ENCODE data around the gene SF3B1. TPM values are rescaled to one million over a fixed set of nuclear protein-coding genes. Genes with fewer than 3 reads are reported as not detected.

Gene SF3B1
- total and polyA plus RNA-seq, 2 of the 13 experiments (the other 11 are each of a cell fraction or from before 2014, with no cell fraction given): 387 to 750 TPM

DNA sequence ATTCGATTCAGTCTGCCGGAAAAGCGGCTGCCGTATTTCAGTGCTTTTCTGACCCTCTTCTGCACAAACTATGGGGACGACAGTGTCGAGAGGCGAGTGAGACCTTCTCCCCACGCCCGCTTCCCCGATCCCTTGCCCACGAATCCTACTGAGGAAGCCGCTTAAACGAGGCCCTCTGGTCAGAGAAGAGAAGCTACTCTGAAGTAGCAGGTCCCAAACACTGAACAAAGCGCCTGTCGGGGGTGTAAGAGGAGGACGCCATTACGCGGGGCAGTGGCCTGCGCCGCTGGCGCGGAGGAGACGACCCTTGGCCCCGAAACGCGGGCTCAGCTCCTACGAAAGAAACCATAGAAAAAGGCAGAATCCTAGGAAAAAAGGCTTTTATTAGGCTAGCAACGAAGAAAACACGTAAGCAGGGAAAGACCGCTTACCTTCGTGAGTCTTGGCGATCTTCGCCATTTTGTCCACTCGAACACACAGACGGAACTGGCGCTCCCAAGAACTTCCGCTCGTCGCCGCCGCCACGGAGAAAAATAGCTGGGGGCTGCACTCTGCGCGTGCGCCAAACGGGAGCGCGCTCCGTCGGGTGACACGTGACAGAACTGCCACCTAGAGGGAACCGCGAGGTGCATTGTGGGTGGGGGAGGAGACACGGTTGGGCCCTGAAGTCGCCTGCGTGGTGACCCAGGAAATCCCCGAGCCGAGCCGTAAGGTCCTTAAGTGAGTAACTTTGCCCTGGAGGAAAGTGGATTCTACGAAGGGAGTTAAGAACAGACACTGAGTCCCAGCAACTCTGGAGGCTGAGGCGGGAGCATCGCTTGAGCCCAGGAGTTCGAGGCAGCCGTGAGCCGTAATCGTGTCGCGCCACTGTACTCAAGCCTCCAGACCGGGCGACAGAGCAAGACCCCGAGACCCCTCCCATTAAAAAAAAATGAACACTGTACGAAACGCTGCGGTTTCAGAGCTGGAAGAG is at the start of gene SF3B1 (continued):
- no peak for TF ChIP-seq ZNF646 (CRISPR knock-in tag; IDR thresholded peaks at IDR 0.05)
- no peak for TF ChIP-seq ZNF20 (CRISPR knock-in tag; IDR thresholded peaks at IDR 0.05)
- TF ChIP-seq ETV6 (CRISPR knock-in tag; conservative IDR thresholded peaks at IDR 0.05): no peak
- peak; percentile 76 for TF ChIP-seq ZEB1 (IDR thresholded peaks at IDR 0.05; ENCODE audit: insufficient replicate concordance, low read depth)
- peak; percentile 72 for TF ChIP-seq SOX5 (CRISPR knock-in tag; IDR thresholded peaks at IDR 0.05; ENCODE audit: borderline replicate concordance)
- 0 out of 2 replicates have a peak, but pooled peaks have one; percentile 73 for TF ChIP-seq ZSCAN20 (CRISPR knock-in tag; IDR thresholded peaks at IDR 0.05; ENCODE audit: borderline replicate concordance)
- no peak for TF ChIP-seq ZBTB20 (CRISPR knock-in tag; IDR thresholded peaks at IDR 0.05; ENCODE audit: borderline replicate concordance, low read depth)
- TF ChIP-seq, protein P1, sequence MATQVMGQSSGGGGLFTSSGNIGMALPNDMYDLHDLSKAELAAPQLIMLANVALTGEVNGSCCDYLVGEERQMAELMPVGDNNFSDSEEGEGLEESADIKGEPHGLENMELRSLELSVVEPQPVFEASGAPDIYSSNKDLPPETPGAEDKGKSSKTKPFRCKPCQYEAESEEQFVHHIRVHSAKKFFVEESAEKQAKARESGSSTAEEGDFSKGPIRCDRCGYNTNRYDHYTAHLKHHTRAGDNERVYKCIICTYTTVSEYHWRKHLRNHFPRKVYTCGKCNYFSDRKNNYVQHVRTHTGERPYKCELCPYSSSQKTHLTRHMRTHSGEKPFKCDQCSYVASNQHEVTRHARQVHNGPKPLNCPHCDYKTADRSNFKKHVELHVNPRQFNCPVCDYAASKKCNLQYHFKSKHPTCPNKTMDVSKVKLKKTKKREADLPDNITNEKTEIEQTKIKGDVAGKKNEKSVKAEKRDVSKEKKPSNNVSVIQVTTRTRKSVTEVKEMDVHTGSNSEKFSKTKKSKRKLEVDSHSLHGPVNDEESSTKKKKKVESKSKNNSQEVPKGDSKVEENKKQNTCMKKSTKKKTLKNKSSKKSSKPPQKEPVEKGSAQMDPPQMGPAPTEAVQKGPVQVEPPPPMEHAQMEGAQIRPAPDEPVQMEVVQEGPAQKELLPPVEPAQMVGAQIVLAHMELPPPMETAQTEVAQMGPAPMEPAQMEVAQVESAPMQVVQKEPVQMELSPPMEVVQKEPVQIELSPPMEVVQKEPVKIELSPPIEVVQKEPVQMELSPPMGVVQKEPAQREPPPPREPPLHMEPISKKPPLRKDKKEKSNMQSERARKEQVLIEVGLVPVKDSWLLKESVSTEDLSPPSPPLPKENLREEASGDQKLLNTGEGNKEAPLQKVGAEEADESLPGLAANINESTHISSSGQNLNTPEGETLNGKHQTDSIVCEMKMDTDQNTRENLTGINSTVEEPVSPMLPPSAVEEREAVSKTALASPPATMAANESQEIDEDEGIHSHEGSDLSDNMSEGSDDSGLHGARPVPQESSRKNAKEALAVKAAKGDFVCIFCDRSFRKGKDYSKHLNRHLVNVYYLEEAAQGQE (IDR thresholded peaks at IDR 0.05; ENCODE audit: borderline replicate concordance in 1 of 2, low read depth in 1 of 2, low read length in 2 of 2): peak in 1 of 2 experiments; percentile 63; a peak in 1 of 4 replicates
- TF ChIP-seq SMYD3 (CRISPR knock-in tag; IDR thresholded peaks at IDR 0.05): peak; percentile 46
- no peak for TF ChIP-seq MLLT10 (CRISPR knock-in tag; IDR thresholded peaks at IDR 0.05)
- 0 out of 2 replicates have a peak, but pooled peaks have one; percentile 34 for TF ChIP-seq ARID2 (CRISPR knock-in tag; IDR thresholded peaks at IDR 0.05; ENCODE audit: borderline replicate concordance)
- peak; percentile 56; the same call in 1 of the 2 replicates for TF ChIP-seq ZNF225 (CRISPR knock-in tag; IDR thresholded peaks at IDR 0.05)
- peak; percentile 30; the same call in 1 of the 2 replicates for TF ChIP-seq ZNF619 (CRISPR knock-in tag; IDR thresholded peaks at IDR 0.05)
- no peak for TF ChIP-seq ZNF720 (CRISPR knock-in tag; IDR thresholded peaks at IDR 0.05)
- TF ChIP-seq NR2F2 (IDR thresholded peaks at IDR 0.05; ENCODE audit: borderline replicate concordance, low read depth): no peak
- TF ChIP-seq KLF16 (CRISPR knock-in tag; IDR thresholded peaks at IDR 0.05): peak in 1 of 2 experiments; percentile 53; a peak in 1 of 4 replicates
